GM04504 (cell line): Measurements from ENCODE around the gene ABHD12.
"Not testable (repeated sequence)": the region's sequence is repeated elsewhere in the genome, so short reads cannot be mapped to it uniquely, and the experiment has no call there.

Experiments
- DNase-seq: peaks from one replicate; pipeline ENCODE4 v3.0.0-alpha.2; 2012; ENCODE audit warnings: low read depth

Gene ABHD12

GRCh38 chr20:25276533-25277050 lies 114.0 kb downstream of the ABHD12 start:
- no peak for DNase-seq

- DNase-seq, result no peak
Measured at GRCh38 chr20:25275813-25276532, 114.7 kb downstream of the ABHD12 start.

GRCh38 chr20:25274891-25275812 lies 115.5 kb downstream of the ABHD12 start:
- DNase-seq, result no peak

GRCh38 chr20:25274481-25274880 lies 116.2 kb downstream of the ABHD12 start:
- DNase-seq, result no peak

GRCh38 chr20:25273541-25274358 lies 116.9 kb downstream of the ABHD12 start:
- DNase-seq, result no peak

- no peak for DNase-seq
Measured at GRCh38 chr20:25273046-25273445, 117.6 kb downstream of the ABHD12 start.

GRCh38 chr20:25272223-25273000 lies 118.2 kb downstream of the ABHD12 start:
- DNase-seq, result no peak

- no peak for DNase-seq
Measured at GRCh38 chr20:25271486-25272222, 119.0 kb downstream of the ABHD12 start.

- no peak for DNase-seq
Measured at GRCh38 chr20:25270829-25271251, 119.8 kb downstream of the ABHD12 start.

- DNase-seq, result no peak
Measured at GRCh38 chr20:25269833-25270170, 120.8 kb downstream of the ABHD12 start.

GRCh38 chr20:25269057-25269832 lies 121.4 kb downstream of the ABHD12 start:
- no peak for DNase-seq

GRCh38 chr20:25260770-25261437 lies 129.7 kb downstream of the ABHD12 start:
- not testable (repeated sequence) for DNase-seq

- DNase-seq, result no peak
Measured at GRCh38 chr20:25259788-25260254, 130.8 kb downstream of the ABHD12 start.

- no peak for DNase-seq
Measured at GRCh38 chr20:25259358-25259757, 131.3 kb downstream of the ABHD12 start.

- no peak for DNase-seq
Measured at GRCh38 chr20:25258828-25259227, 131.8 kb downstream of the ABHD12 start.

- DNase-seq, result no peak
Measured at GRCh38 chr20:25258476-25258805, 132.2 kb downstream of the ABHD12 start.

- DNase-seq, result no peak
Measured at GRCh38 chr20:25257756-25258475, 132.7 kb downstream of the ABHD12 start.

- no peak for DNase-seq
Measured at GRCh38 chr20:25257130-25257529, 133.5 kb downstream of the ABHD12 start.
